GM19193 (cell line): Measurements from ENCODE around the gene ZNF605.

Experiments
- POLR2A ChIP-seq: IDR thresholded peaks from 4 replicates; pipeline ENCODE4 v1.6.1; 2011; ENCODE audit not compliant: insufficient read depth, insufficient read length; ENCODE audit errors: extremely low read depth

ZNF605 gene

GRCh38 chr12:132951649-132952048, 4.5 kb downstream of the ZNF605 start:
- TF ChIP-seq POLR2A, result no peak

GRCh38 chr12:132950844-132951535, 5.1 kb downstream of the ZNF605 start:
- no peak for TF ChIP-seq POLR2A

DNA sequence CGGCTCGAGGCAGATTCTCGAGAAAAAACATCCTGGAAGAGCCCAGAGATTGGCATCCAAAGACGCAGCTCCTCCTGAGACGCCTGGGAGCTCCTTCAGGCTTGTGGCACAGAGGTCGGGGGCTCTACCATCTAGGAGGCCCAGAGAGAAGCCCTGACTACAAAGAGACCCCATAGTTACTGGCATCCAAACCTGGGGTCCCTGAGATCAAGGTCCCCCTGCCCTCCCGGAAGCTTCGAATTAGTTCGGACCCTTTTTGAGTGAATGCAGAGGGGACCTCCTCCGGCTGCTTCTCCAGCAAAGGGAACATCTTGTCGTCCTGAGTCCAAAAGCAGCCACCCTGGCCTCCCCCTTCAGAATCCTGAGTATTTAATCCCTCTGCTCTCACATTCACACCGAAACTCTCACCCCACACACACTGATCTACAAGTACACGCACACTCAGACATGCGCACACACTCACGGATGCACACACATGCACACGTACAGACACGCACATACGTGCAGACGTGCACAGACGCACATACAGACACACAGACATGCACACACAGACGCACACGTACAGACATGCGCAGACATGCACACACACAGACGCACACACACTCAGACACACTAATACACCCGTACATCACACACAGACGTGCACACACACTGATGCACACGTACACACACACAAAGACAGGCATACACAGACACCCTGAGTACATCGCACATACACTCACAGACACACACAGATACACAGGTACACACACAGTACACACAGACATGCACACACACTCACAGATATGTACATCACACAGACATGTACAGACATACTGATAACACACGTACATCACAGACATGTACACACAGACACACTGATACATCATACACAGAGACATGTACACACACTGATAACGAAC, 5.9 kb downstream of the ZNF605 start:
- no peak for TF ChIP-seq POLR2A

- TF ChIP-seq POLR2A, result no peak
These were observed 7.7 kb downstream of the ZNF605 start for GRCh38 chr12:132948146-132949066.

- no peak for TF ChIP-seq POLR2A
These were observed 9.8 kb downstream of the ZNF605 start for GRCh38 chr12:132946246-132946820.

GRCh38 chr12:132945806-132946205, 10.3 kb downstream of the ZNF605 start:
- no peak for TF ChIP-seq POLR2A

GRCh38 chr12:132942611-132943010, 13.5 kb downstream of the ZNF605 start:
- no peak for TF ChIP-seq POLR2A

DNA sequence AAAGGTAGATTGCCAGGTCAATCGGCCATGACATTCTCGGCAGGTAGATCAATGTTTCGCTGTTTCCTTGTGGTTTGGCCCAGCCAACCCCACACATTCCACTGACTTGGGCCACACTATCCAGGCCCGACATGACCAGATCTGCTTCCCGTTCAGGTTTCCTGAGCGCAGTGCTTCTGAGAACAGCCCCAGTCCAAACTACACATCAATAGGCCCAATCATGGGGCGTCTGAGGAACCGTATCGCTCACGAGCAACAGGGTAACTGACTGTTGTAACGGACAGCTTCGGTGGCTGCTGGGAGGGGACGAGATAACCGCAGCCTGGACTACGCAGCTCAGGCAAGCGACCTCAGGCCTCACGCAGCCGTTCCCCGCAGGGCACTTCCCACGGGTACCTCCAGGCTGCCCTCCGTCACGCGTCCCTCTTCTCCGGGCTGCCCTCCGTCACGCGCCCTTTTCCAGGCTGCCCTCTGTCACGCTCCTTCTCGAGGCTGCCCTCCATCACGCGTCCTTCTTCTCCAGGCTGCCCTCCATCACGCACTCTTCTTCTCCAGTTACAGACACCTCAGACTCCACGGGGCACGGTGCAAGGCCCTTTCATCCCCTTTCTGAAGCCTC, 14.7 kb downstream of the ZNF605 start:
- TF ChIP-seq POLR2A, result no peak

DNA sequence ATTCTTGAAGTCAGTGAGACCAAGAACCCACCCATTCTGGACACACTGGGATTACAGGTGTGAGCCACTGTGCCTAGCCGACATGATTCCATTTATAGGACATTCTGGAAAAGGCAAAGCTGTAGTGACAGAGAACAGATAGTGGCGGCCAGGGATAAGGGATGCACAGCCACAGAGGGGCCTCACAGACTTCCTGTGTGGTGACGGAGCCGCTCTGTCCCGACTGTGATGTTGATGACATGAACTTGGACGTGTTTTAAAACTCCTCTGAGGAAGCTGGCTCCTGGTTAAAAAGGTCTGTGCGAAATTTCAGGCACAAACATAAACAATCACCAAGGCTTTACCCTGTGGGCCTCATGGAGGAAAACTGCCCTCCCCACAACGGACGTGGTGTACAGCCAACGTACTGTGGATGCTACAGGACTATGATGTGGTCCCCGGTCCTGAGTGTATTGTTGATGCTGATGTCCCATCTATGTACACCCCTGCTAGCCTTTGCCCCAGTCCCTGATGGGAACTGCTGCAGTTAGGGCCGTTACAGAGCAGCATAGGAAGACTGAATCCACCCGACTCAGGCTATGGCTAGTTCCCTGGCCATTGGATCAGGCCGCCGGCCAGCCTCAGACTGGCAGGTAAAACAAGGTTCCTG, 15.9 kb downstream of the ZNF605 start:
- no peak for TF ChIP-seq POLR2A

DNA sequence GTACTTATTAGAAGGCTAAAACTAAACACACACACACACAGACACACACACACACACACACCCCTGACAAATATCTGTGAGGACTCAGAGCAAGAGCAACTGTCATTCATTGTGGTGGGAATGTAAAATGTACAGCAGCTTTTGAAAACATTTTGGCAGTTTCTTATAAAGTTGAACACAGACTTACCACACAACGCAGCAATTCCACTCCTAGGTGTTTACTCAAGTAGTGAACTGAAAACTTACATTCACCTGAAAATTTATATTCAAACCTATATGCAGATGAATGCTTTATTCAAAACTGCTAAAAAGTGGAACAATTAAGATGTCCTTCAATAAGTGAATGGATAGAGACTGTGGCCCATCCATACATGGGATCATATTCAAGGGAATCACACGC, 18.6 kb downstream of the ZNF605 start:
- no peak for TF ChIP-seq POLR2A

DNA sequence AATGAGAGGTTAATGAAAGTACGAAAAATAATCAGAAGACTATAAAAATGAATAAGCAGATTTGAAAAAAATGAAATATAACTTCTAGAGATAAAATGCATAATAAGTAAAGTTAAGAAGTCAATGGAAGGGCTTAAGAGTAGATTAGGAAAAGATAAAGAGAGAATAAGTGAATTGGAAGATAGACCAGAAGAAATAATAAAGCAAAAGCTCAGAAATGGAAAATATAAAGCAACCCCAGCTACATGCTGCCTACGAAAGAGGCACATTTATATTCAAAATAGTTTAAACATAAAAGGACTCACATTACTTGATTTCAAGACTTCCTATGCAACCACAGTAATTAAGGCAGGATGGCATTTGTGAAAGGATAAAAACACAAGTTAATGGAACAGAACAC, 19.9 kb downstream of the ZNF605 start:
- TF ChIP-seq POLR2A, result no peak

GRCh38 chr12:132926415-132926833, 29.7 kb downstream of the ZNF605 start:
- TF ChIP-seq POLR2A, result no peak

DNA sequence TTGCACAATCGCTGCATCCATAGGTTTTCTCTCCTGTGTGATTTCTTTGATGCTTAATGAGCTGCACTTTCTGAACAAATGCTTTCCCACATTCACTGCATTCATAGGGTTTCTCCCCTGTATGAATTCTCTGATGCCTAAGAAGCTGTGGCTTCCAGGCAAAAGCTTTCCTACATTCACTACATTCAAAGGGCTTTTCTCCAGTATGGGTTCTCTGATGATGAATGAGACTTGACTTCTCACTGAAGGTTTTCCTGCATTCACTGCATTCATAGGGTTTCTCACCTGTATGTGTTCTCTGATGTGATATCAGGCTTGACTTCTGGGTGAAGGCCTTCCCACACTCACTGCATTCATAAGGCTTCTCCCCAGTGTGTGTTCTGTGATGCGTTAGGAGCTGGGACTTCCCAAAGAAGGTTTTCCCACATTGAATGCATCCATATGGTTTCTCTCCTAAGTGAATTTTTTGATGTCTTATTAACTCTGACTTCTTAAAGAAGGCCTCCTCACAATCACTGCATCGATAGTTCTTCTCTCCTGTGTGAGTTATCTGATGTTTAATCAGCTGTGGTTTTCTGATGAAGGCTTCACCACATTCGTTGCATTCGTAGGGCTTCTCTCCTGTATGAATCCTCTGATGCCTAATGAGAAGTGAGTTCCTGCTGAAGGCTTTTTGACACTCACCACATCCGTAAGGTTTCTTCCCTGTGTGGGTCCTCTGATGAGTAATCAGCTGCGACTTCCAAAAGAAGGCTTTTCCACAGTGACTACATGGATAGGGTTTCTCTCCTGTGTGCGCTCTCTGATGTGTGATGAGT, 30.3 kb downstream of the ZNF605 start:
- no peak for TF ChIP-seq POLR2A
